NCI-H1417 treated with DMSO at 0.1 percent for 48 hours (cell line): Measurements from ENCODE around the gene SETD1A.

ENCODE experiments used
- DNase-seq: peaks from one replicate; lab custom pipeline; 2025; lab: John Stamatoyannopoulos, UW

The SETD1A gene

DNA sequence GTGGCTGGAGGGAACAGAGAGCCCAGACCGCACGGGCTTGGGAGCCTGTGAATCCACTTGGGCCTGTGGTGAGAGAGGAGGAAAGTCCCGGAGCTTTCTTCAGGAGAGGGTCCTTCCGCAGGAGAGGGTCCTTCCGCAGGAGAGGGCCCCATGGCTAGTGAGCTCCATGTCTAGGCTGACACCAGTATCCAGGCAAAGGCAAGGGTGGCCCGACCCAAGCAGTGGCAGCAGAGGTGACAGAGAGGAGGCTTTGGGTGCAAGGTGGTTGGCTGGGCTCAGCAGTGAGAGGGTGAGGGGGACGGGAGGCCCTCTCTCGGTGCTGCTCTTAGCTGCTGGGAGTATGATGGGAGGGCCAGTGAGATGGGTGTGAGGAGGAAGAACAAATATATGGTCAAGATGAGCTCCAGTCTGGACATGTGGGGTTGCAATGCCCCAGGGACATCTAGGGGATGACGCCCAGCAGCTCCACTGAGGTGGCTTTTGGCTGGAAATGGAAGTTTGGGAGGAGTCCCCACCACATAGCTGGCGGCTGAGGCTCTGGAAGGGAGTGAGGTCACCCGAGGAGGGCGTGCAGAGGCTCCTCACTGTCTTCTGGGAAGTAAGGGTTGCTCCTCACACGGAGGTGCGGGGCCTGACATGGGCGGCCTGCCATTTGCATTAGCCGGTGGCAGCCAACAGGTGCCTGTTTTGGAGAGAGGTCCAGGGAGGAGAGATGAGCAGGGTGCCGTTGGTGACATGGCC, 25.2 kb downstream of the SETD1A start:
- DNase-seq, result no peak

DNA sequence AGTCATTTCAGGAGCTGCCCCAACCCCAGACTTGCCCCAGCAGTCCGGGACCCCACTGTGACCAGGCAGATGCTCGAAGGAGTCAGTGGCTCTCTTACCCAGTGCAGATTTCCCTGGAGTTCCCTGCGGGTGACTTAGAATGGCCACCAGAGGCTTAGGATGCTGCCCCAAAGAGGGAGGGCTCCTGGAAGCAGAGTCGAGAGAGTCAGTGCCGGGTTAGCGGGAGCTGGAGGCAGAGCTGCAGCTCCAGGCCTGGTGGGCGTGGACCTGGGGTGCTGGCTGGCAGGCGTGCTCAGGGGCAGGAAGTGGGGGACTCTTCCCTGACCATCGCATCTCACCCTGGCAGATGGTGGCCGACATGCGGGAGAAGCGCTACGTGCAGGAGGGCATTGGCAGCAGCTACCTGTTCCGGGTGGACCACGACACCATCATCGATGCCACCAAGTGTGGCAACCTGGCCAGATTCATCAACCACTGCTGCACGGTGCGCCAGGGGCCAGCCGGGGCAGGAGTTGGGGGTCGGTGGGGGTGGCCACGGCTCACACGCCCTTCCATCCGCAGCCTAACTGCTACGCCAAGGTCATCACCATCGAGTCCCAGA, 25.8 kb downstream of the SETD1A start:
- DNase-seq, result no peak

DNA sequence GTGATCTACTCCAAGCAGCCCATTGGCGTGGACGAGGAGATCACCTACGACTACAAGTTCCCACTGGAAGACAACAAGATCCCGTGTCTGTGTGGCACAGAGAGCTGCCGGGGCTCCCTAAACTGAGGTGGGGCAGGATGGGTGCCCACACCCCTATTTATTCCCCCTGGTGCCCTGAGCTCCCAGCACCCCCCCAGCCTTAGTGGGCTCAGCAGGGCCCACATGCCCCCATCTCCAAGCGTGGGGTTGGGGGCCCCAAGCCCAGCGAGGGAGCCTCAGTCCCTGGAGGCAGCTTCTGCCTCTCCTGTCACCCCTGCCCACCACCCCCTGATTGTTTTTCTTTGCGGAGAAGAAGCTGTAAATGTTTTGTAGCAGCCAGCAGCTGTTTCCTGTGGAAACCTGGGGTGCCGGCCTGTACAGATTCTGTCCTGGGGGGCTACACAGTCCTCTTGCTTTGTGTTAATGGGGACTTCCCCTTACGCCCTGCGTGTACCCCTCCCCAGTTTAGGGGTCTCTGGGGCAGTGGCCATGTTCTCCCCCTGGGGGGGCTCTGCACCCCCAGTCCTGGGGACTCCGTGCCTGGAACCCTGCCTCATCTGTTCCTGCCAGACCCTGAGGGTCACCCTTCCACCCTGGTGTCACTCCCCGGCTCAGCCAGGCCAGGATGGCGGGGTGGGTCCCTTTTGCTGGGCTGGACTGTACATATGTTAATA, 26.5 kb downstream of the SETD1A start:
- DNase-seq, result no peak

DNA sequence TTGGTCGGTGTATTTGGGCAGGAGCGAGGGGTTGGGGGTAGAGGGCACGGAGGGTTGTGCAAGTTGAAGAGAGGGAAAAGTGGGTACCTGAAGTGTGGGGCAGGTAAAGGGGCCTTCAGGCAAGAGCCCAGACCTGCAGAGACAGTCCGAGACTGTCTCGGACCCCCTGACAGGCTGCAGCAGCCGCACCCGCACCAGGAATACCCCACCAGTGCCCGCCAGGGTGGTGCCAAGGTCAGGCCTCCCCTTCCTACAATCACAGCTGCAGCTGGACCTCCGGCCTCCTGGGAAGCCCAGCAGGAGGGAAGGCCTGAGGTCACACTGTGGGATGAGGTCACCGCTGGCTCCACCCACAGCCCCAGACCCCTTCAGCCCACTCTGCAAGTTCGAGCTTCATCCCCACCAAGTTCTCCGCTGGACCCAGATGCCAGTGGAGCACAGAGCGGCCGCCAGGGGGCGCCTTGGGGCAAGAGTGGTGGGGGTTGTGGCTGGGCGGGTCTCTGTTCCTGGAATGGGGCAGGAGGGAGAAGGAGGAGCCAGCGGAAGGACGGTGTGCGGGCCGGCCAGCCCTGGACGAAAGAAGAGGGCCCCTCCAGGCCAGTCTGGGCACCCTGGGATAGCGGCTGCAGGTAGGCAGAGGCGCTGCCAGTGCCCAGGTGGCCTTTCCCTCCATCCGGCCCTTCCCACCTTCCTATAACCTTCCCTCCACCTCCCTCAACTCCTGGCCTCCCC, 27.3 kb downstream of the SETD1A start, which contains the start of gene HSD3B7:
Gene HSD3B7, plus strand, starts transcription at position 539 of the 732 bp plus-strand sequence. CDS start 452 bp downstream, outside the sequence.
- DNase-seq, result no peak

DNA sequence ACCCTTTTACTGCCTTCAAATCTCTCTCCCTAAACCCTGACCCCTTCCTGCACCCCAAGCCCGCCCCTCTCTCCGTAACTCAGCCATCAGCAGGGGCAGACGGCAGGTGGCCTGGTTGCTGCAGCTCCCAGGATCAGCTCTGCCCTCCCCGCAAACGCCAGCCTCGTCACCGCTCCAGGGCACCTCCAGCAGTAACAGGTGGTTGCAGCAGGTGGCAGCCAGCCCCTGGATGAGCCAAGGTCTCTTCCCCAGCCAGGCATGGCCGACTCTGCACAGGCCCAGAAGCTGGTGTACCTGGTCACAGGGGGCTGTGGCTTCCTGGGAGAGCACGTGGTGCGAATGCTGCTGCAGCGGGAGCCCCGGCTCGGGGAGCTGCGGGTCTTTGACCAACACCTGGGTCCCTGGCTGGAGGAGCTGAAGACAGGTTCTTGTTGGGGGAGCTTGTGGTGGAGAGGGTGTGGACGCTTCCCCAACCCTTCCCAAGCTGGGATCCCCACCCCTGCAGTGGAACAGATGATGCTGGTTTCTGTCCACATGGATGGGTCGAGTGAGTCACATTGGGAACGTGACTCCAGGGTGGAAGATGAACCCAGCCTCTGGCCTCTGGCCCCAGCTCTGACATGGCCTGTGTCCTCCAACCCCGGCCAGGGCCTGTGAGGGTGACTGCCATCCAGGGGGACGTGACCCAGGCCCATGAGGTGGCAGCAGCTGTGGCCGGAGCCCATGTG, 28.0 kb downstream of the SETD1A start:
- peak; percentile 27 for DNase-seq

DNA sequence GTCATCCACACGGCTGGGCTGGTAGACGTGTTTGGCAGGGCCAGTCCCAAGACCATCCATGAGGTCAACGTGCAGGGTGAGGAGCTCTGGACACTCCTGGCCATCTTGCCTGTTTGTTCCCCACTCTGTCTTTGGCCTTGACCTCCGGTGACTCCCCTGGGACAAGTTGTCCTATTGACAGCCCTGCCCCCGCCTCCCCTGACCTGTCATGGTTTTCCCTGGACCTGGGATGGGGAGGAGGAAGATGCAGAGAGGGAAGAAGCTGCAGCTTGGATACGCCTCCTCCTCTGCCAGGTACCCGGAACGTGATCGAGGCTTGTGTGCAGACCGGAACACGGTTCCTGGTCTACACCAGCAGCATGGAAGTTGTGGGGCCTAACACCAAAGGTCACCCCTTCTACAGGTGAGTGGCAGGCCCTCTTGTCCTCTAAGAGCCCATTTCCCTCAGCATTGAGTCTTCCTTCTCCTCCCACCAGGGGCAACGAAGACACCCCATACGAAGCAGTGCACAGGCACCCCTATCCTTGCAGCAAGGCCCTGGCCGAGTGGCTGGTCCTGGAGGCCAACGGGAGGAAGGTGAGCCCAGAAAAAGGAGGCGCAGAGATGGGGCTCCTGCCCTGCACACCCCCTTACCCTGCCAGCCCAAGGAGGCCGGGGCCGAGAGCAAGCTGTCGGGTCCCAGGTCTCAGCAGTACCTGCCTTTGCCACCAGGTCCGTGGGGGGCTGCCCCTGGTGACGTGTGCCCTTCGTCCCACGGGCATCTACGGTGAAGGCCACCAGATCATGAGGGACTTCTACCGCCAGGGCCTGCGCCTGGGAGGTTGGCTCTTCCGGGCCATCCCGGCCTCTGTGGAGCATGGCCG, 28.8 kb downstream of the SETD1A start:
- DNase-seq, result no peak

DNA sequence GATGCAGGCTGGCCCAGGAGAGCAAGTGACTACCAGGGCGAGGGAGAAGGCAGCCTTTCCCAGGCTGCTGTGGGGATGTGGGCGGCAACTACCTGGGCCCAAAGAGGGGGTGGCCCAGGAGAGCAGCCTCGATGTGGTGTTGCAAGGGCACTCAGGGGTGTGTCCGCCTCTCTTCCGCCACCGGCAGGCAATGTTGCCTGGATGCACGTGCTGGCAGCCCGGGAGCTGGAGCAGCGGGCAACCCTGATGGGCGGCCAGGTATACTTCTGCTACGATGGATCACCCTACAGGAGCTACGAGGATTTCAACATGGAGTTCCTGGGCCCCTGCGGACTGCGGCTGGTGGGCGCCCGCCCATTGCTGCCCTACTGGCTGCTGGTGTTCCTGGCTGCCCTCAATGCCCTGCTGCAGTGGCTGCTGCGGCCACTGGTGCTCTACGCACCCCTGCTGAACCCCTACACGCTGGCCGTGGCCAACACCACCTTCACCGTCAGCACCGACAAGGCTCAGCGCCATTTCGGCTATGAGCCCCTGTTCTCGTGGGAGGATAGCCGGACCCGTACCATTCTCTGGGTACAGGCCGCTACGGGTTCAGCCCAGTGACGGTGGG, 30.1 kb downstream of the SETD1A start:
- no peak for DNase-seq

DNA sequence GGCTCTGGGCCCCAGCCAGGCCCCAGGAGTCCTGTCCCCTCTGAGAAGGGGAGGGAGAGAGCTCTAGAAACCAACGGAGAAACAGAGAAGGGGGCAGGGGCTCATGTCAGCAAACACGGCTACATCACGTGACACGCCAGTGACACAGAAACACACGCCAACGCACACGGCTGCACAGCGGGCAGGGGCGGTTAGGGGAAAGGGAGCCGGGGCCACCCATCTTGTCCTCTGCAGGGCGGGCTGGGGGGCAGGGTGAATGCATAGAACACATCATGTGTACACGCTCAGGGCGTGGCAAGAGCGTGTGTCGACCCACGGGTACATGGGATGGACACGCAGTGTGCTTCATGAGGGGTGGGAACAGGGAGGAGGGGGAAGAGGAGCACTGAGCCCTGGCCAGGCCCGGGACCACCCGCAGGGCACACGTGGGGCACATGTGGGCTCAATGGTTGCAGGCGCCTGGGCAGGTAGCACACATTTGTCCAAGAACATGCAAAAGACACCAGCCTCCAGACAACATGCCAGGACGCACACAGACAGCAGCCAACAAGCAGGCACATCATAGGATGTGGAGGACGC, 32.0 kb downstream of the SETD1A start:
- no peak for DNase-seq

DNA sequence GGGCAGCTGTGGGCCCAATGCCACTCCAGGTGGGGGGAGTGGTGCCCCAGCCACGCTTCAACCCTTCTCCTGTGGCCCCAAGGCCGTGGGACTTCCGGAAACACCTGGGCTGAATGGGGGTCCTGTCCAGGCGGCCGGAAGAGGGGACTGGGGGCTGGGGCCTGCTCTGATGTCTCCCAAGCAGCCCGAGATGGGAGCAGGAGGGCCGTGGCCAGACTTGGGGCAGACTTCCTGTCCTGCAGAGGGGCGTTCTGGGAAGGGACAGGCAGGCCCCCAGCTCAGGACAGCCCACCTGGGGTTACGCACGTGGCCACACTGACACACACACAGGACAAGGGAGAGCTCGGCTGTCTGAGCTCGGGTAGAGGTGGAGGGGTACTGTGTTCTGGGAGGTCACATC, 32.6 kb downstream of the SETD1A start:
- DNase-seq, result no peak

DNA sequence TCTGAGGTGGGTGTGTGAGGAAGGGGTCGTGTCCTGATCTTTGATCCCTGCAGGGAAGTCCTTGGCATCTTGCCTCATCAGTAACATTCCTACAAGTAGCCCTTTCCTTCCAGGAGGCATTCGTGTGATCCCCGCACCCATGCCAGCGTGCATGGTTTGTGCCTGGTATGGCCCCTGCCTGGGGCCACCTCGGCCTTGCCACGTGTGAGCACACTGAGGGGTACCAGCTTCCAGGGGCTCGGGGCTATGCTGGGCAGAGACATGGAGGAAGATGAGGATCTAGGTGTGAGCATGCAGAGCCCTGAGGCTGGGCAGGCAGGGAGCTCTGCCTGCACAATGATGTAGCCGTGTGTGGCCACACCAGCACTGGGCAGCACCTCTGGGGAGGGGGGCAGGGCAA, 33.5 kb downstream of the SETD1A start:
- DNase-seq, result no peak

DNA sequence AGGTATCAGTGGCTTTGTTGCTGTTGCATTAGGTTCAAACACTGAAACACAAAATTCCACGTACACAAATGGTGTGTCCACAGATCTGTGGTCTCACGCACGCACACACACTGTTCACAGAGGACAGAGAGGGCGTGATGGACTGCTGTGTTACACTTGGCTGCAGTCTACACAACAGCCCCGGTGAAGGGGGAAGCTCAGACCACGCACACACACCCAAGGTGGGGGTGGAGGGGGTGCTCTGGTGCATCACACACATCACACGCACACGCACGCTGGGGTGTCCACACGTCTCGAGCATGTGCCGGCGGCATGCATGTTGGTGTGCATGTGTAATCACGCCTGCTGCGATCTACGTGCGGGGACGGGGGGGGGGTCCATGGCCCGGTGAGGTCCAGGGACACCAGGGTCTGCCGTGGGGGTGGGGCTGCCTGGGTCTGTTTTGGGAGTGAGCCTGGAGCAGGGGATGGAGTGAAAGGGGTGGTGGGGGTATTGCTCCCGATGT, 34.8 kb downstream of the SETD1A start:
- no peak for DNase-seq

DNA sequence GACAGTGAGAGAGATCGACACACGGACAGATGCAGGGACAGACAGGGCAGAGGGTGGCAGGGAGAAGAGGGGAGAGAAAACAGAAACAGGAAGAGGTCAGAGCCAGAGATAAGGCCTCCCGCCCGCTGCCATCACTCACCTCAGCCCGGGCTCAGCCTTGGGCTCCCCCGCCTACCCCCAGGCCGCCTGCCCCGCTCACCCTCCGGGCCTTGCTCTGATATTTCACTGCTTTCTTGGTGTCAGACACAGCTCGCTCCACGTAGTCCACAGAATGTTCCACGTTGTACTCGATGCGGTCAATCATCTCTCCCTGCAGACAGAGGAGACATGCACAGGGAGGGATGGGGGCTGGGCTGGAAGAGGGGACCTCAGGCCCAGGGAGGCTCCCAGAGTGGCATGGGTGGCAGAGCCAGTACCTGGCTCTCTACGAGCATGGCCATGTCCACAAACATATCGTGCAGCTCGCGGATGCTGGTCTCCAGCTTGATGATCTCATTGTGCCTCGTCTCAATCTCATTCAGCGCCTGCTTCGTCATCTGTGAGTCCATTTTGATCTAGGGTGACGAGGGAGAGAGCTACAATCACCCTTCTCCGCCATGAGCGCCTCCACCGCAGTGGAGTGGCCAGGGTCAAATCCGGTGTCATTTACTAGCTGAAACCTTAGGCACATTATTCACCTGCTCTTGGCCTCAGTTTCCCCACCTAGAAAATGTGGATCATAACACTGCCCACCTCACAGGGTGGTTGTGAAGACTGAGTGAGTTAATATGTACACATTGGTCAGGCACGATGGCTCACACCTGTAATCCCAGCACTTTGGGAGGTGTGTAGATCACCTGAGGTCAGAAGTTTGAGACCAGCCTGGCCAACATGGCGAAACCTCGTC, 35.6 kb downstream of the SETD1A start:
- DNase-seq, result no peak

DNA sequence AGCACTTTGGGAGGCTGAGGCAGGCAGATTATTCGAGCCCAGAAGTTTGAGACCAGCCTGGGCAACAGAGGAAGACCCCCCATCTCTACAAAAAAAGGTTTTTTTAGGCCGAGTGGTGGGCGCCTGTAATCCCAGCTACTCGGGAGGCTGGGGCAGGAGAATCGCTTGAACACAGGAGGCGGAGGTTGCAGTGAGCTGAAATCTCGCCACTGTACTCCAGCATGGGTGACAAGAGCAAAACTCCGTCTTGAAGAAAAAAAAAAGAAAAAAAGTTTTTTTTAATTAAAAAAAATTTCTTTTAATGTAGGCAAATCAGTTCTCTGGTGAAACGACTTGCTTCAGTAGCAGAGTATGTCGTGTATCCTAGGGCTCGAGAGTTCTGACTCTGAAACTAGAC, 38.4 kb downstream of the SETD1A start:
- no peak for DNase-seq

DNA sequence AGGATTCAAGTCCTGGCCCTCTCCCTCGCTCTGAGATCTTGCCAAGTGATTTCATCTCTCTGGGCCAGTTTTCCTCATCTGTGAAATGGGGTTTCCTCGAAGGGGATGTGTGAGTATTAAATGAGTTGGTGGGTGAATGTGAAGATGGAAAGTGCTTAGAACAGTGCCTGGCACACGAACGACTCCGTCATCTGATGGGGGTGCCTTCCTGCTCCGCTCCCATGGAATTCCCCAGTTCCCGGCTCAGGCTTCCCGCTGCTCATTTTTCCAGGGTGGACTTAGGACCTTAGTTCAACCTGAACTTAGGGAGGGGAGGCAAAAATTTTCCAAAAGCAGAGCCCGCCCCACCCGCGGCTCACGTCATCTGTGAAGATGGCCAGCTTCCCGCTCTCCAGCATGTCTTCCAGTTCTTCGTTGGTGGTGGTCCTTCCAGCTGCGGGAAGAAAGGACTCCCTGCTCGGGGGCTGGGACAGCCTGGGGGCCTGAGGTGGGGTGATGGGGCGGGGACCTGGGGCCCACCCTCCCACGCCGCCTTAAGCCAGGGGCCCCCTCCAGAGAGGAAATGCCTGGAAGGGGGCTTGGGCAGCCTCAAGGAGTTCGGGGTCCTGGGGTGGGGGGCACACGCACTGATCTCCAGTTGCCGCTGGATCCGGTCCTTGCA, 38.9 kb downstream of the SETD1A start:
- no peak for DNase-seq

DNA sequence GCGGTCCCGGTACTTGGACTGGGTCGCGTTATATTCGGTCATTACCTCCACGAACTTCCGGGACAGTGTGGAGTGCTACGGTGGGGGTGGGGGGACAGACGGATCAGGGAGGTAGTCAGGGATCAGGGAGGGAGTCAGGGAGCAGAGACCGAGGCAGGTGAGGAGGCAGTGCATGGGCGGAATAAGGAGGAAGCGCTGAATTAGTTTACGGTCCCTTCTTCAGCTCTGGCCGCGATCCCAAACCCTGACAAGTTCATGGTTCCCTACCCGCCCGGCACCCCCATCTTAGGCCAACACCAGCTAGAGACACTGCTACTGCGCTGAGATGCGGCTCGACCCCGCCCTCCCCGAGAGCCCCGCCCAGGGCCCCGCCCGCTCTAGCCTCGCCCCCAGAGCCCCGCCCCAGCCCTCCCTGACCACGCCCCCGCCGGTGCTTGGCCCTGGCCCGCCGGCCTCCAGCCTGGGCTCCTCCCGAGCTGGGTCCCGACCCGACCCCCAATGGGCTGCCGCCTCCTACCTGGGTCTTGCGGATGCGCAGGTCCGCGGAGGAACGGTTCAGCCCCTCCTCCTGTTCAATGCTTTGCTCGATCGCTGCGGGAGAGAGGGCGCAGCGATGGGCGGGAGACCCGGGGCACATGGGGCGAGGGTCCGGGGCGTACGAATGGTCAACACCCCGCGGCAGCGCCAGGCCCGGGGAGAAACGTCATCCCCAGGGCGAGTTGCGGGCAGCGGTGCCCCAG, 39.6 kb downstream of the SETD1A start:
- no peak for DNase-seq

DNA sequence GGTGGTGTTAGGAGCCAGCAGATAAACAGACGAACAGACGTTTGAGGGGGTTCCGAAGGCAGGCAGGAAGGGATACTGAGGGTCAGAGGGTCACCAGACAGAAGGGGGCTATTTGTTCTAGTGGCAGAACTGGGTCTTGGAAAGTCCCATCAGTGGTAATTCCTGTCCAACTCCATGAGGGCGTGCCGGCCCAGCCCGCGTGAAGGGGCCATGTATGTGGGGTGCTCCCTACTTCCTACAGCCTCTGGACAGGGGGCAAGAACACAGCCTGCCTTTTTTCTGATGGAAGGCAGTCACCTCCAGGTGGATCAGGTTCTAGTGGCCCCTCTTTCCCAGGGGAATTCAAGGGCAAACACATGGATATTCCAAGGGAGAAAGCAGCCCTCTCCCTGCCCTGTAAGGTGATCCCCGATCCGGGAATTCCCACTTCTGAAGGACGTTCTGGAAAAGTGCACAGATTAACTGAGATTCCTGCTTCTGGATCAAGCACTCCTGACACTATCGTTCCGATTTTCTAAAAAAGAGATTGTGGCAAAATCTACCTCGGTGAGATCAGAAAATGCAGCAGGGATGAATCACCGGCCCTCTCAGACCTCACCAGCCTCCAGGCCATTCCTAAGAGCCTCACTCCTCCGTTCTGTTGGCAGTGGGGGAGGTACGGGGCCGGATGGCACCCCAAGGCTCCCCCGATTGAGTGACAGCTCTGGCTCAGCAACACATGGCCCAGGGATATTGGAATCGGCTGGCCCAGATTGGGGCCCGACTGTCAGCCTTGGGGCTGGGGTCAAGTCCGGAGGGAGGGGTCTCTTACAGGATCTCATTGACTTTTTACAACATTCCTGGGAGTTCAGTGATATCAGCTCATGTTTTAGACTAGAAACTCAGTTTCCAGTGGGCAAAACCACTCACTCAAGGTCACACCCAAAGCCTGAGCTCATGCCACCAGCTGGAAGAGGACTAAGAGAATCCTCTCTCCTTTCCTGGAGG, 40.5 kb downstream of the SETD1A start:
- no peak for DNase-seq
